CD14-positive monocyte (primary cell): ENCODE results near the gene HNMT. TPM values are rescaled to one million over a fixed set of nuclear protein-coding genes. Genes with fewer than 3 reads are reported as not detected.
"Not testable (repeated sequence)": the region's sequence is repeated elsewhere in the genome, so short reads cannot be mapped to it uniquely, and the experiment has no call there.

Experiments
- DNase-seq, 3 donors: peaks; one replicate each; pipeline ENCODE4 v3.0.0-alpha.2; 2011 to 2022
- H2AFZ ChIP-seq: 2 replicates; pipeline ENCODE4 v1.6.0; 2012; ENCODE audit warnings: mild to moderate bottlenecking, low read depth, low read length, inconsistent platforms; ENCODE audit not compliant: insufficient read depth, poor library complexity, severe bottlenecking
- H3K27ac ChIP-seq, 2 donors: 1 replicate in 1 of 2; 2 replicates in 1 of 2; pipeline ENCODE4 v1.5.1; 2012 to 2013; ENCODE audit warnings: low read length in 2 of 2, control low read depth in 1 of 2, inconsistent platforms in 1 of 2, low read depth in 1 of 2, mild to moderate bottlenecking in 1 of 2
- H3K27me3 ChIP-seq, 2 donors: one replicate each; pipeline versions ENCODE4 v1.6.0 to v1.6.1; 2011 to 2013; ENCODE audit warnings: low read length in 2 of 2; ENCODE audit not compliant: control insufficient read depth in 2 of 2, insufficient read depth in 2 of 2
- H3K36me3 ChIP-seq, 2 donors: replicated peaks in 1 of 2; 1 replicate in 1 of 2; 2 replicates in 1 of 2; pipeline versions ENCODE4 v1.5.1 to v1.6.1; 2012 to 2013; ENCODE audit warnings: low read length in 2 of 2, control low read depth in 1 of 2, inconsistent platforms in 1 of 2, mild to moderate bottlenecking in 1 of 2; ENCODE audit not compliant: insufficient read depth in 2 of 2, control insufficient read depth in 1 of 2
- H3K4me1 ChIP-seq, 2 donors: 1 replicate in 1 of 2; 2 replicates in 1 of 2; pipeline versions ENCODE4 v1.5.1 to v1.6.1; 2012 to 2013; ENCODE audit warnings: low read length in 2 of 2, control low read depth in 1 of 2, inconsistent platforms in 1 of 2, mild to moderate bottlenecking in 1 of 2, moderate library complexity in 1 of 2; ENCODE audit not compliant: insufficient read depth in 2 of 2, control insufficient read depth in 1 of 2
- H3K4me2 ChIP-seq: replicated peaks from 2 replicates; pipeline ENCODE3; 2012; ENCODE audit warnings: low read length, moderate library complexity, mild to moderate bottlenecking; ENCODE audit not compliant: poor library complexity, severe bottlenecking; ENCODE audit errors: extremely low read depth
- H3K4me3 ChIP-seq, 3 experiments: fragments of 200-600 bp in 1 of 3; sonication (generic) in 1 of 3; replicated peaks in 1 of 3; 1 replicate in 2 of 3; 2 replicates in 1 of 3; pipeline ENCODE4 v1.5.1; 2011 to 2013; ENCODE audit warnings: low read length in 3 of 3, mild to moderate bottlenecking in 3 of 3, control low read depth in 2 of 3, low read depth in 2 of 3, inconsistent platforms in 1 of 3, moderate library complexity in 1 of 3
- H3K79me2 ChIP-seq: 2 replicates; pipeline ENCODE4 v1.6.0; 2012; ENCODE audit warnings: mild to moderate bottlenecking, control low read depth, inconsistent platforms, low read length, moderate library complexity; ENCODE audit not compliant: insufficient read depth
- H3K9ac ChIP-seq: 2 replicates; pipeline ENCODE4 v1.6.0; 2017; ENCODE audit warnings: low read length, mild to moderate bottlenecking; ENCODE audit not compliant: insufficient read depth, poor library complexity, severe bottlenecking
- H3K9me3 ChIP-seq, 2 donors: replicated peaks in 1 of 2; 1 replicate in 1 of 2; 2 replicates in 1 of 2; pipeline versions ENCODE4 v1.5.1 to v1.6.1; 2012 to 2013; ENCODE audit warnings: low read length in 2 of 2, control low read depth in 1 of 2; ENCODE audit not compliant: control insufficient read depth in 1 of 2, insufficient read depth in 1 of 2
- H4K20me1 ChIP-seq: 2 replicates; pipeline ENCODE4 v1.6.0; 2012; ENCODE audit warnings: mild to moderate bottlenecking, low read length, control low read depth, moderate library complexity; ENCODE audit not compliant: insufficient read depth
- H3K27ac Mint-ChIP-seq, 7 donors: one replicate each; pipeline ENCODE4 v1.8.0; 2020; ENCODE audit warnings: mild to moderate bottlenecking in 7 of 7, mixed read lengths in 7 of 7, moderate library complexity in 6 of 7, inconsistent platforms in 2 of 7
- H3K27me3 Mint-ChIP-seq, 3 donors: one replicate each; pipeline ENCODE4 v1.8.0; 2021 to 2022; ENCODE audit warnings: low read depth in 3 of 3, mild to moderate bottlenecking in 3 of 3, mixed read lengths in 3 of 3, moderate library complexity in 3 of 3, inconsistent platforms in 1 of 3
- H3K36me3 Mint-ChIP-seq, 2 donors: one replicate each; pipeline ENCODE4 v1.8.0; 2020; ENCODE audit warnings: mixed read lengths in 2 of 2, inconsistent platforms in 1 of 2, mild to moderate bottlenecking in 1 of 2
- H3K4me1 Mint-ChIP-seq: one replicate; pipeline ENCODE4 v1.8.0; 2020; ENCODE audit warnings: mild to moderate bottlenecking, mixed read lengths
- H3K4me3 Mint-ChIP-seq, 2 donors: one replicate each; pipeline ENCODE4 v1.8.0; 2020; ENCODE audit warnings: mild to moderate bottlenecking in 2 of 2, mixed read lengths in 2 of 2, moderate library complexity in 1 of 2
- H3K9me3 Mint-ChIP-seq, 7 donors: one replicate each; pipeline ENCODE4 v1.8.0; 2020 to 2022; ENCODE audit warnings: mixed read lengths in 7 of 7, mild to moderate bottlenecking in 6 of 7, moderate library complexity in 6 of 7, inconsistent platforms in 2 of 7
- CTCF ChIP-seq: fragments of 200-600 bp; IDR thresholded peaks from one replicate; pipeline ENCODE4 v1.8.0; 2022; ENCODE audit warnings: antibody characterized with exemption, mild to moderate bottlenecking
- WGBS: methylation state at CpG from one replicate; pipeline ENCODE4 v1.1.5; 2013; ENCODE audit warnings: missing lambda C conversion rate; ENCODE audit not compliant: insufficient coverage; 5-methylcytosine and 5-hydroxymethylcytosine counted together
- intact Hi-C, 2 donors: fragments of 100-400 bp; cut with micrococcal nuclease; formaldehyde crosslinking; loops; one replicate each; pipeline versions ENCODE4 v1.15.0 to v1.15.1; 2023
- polyA plus RNA-seq, 3 donors: library from polyadenylated mRNA; depleted of rRNA in 1 of 3; unstranded in 2 of 3; stranded (reverse) in 1 of 3; fragments of 300-500 nt in 2 of 3; fragments of >200 nt in 1 of 3; fragmentation: Illumina TruSeq in 2 of 3; gene quantifications; 1 replicate in 2 of 3; 2 replicates in 1 of 3; pipeline ENCODE4 v1.2.3, GENCODE V29; 2012 to 2021

Gene HNMT
- polyA plus RNA-seq, 3 donors: 83.0 to 118 (median 109) TPM

GRCh38 chr2:138040616-138041015 is 76.3 kb downstream of the HNMT start:
- Mint-ChIP-seq H3K27ac (no peak overlapping the region), H3K4me1 (peaks cover 3% of the 10 kb centered on the region), H3K36me3 (no peaks in the 10 kb centered on the region), H3K9me3 (peaks cover 0 to 3% (median 0%) of the 10 kb centered on the region in 7 donors), H3K4me3 (no peak overlapping the region), H3K27me3 (peaks cover 2 to 3% (median 2%) of the 10 kb centered on the region in 3 donors)
- Histone ChIP-seq H3K36me3 (no peaks in the 10 kb centered on the region), H3K4me2 (no peak overlapping the region), H4K20me1 (no peaks in the 10 kb centered on the region), H3K9me3 (no peaks in the 10 kb centered on the region), H3K4me1 (peaks cover 11 to 12% of the 10 kb centered on the region in 2 donors), H3K9ac (no peak overlapping the region), H3K27me3 (no peaks in the 10 kb centered on the region), H3K79me2 (no peaks in the 10 kb centered on the region), H2AFZ (no peak overlapping the region), H3K4me3 (no peak overlapping the region), H3K27ac (no peak overlapping the region)
- no peak for DNase-seq
- WGBS: 60% methylated on average over 1 of the region's 5 CpGs
- TF ChIP-seq CTCF: no peak
- intact Hi-C loops: no loop called here

DNA sequence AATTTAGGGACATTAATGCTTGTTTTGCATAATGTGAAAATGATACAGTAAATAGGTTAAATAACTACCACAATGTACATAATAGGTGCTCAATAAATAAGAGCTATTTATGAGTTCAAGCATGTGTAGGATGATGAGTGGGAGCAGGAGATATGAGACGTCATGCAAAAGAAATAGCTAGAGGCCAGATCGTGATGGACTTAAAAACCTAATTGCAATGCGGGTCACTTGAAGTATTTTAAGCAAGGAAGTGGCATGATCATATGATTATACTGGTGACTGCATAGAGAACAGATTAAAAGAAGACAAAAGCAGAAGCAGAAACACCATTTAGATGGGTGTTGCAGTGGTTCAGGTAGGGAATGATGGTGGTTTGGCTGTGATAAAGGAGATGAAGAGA is 78.0 kb downstream of the HNMT start:
- H3K4me1 Mint-ChIP-seq: no peaks in the 10 kb centered on the region
- Histone ChIP-seq H3K9me3 (no peaks in the 10 kb centered on the region), H3K9ac (no peak overlapping the region), H2AFZ (no peak overlapping the region), H3K27ac (no peak overlapping the region), H3K4me2 (no peak overlapping the region), H3K4me1 (no peaks in the 10 kb centered on the region), H4K20me1 (no peaks in the 10 kb centered on the region), H3K79me2 (no peaks in the 10 kb centered on the region), H3K4me3 (no peak overlapping the region), H3K27me3 (no peaks in the 10 kb centered on the region), H3K36me3 (no peaks in the 10 kb centered on the region)
- no peaks in the 10 kb centered on the region for H3K36me3 Mint-ChIP-seq
- H3K9me3 Mint-ChIP-seq: peaks cover 0 to 3% (median 0%) of the 10 kb centered on the region in 7 donors
- TF ChIP-seq CTCF: no peak
- H3K27ac Mint-ChIP-seq: no peak overlapping the region
- 79% methylated on average over 3 of the region's 3 CpGs for WGBS
- no peak overlapping the region for H3K4me3 Mint-ChIP-seq
- DNase-seq: no peak
- H3K27me3 Mint-ChIP-seq: peaks cover 2 to 3% (median 2%) of the 10 kb centered on the region in 3 donors
- intact Hi-C loops: no loop called here

DNA sequence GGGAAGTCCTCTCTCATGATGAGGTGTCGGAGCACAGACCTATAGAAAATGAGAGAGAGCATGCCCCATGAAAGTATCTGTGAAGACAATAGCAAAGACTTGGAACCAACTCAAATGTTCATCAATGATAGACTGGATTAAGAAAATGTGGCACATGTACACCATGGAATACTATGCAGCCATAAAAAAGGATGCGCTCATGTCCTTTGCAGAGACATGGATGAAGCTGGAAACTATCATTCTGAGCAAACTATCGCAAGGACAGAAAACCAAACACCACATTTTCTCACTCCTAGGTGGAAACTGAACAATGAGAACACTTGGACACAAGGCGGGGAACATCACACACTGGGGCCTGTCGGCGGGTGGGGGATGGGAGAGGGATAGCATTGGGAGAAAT is 79.3 kb downstream of the HNMT start:
- H2AFZ ChIP-seq, H3K79me2 ChIP-seq, H3K9me3 ChIP-seq, H3K27ac Mint-ChIP-seq, H3K27ac ChIP-seq, H3K4me1 Mint-ChIP-seq, H3K4me2 ChIP-seq, H3K4me3 Mint-ChIP-seq, DNase-seq, H3K4me1 ChIP-seq, H3K4me3 ChIP-seq, H3K27me3 Mint-ChIP-seq, intact Hi-C loops, H4K20me1 ChIP-seq, H3K9ac ChIP-seq, H3K36me3 Mint-ChIP-seq, H3K9me3 Mint-ChIP-seq, H3K36me3 ChIP-seq, H3K27me3 ChIP-seq: not testable (repeated sequence)
- 95% methylated on average over 2 of the region's 6 CpGs for WGBS
